ENCODE measurements around the gene MYO7B. TPM values are rescaled to one million over a fixed set of nuclear protein-coding genes. Genes with fewer than 3 reads are reported as not detected.
A peak's percentile ranks its signal among the peaks of the same experiment; 100 is the strongest.

Gene MYO7B
- total and polyA plus RNA-seq, 8 donors = 0.61 to 2.4 (median 1.00) TPM

DNA sequence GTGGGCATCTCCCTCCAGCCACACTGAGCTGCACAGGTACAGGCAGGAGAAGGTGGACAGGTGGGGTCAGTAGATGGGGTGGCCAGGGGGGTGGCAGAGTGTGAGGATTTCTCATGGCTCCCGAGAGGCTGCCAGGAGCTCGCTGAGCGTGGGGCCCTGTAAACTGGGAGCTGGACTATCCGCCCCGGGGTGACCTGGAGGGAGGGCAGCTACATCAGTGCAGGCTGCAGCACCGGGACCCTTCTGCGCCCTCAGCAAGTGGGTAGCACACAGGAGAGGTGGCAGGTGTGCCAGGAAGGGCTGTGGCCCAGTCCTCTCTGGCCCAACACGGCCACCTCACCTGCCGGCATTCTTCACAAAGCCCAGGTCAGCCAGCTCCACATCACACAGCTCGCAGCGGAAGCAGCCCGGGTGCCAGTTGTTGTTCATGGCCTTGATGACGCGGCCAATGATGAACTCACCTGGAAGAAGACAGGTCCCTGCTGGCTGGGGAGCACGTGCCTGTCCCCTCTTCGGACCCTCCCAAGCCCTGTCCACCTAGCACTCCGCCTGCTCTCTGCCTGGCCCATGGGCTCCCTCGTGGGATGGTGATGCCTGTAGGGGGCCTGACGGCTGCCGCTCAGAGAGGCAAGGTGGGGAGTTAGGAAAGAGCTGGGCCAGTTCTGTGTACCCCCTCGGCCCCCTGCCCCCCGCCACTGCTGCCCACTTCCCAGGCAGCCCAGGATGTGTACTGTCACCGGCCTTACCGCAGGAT is 118.8 kb downstream of the MYO7B start:
- H3K4me3 ChIP-seq = no peak overlapping the region
- H3K27me3 ChIP-seq = no peaks in the 10 kb centered on the region
- no peak overlapping the region for H3K27ac ChIP-seq
- ATAC-seq (no peak), DNase-seq (peak in 1 of 4 donors; percentile 64)
- H3K4me1 ChIP-seq = peaks cover 7 to 27% of the 10 kb centered on the region in 2 donors
- no peaks in the 10 kb centered on the region for H3K9me3 ChIP-seq
- no peak for TF ChIP-seq CTCF (IDR thresholded peaks at IDR 0.05)
- peaks cover 0 to 30% of the 10 kb centered on the region in 2 donors for H3K36me3 ChIP-seq
- intact Hi-C loops (cut with DNase I) = no loop called here

- no peak overlapping the region for H3K27ac ChIP-seq
- ATAC-seq = no peak
- intact Hi-C loops (cut with DNase I) = no loop called here
Observed at GRCh38 chr2:127654838-127655175, 119.3 kb downstream of the MYO7B start.

GRCh38 chr2:127655209-127656073 is 120.0 kb downstream of the MYO7B start:
- DNase-seq (peak in 1 of 4 donors; percentile 58), ATAC-seq (no peak)
- Histone ChIP-seq H3K27ac (peak overlapping the region in 1 of 2 donors; percentile 41), H3K27me3 (no peaks in the 10 kb centered on the region), H3K4me3 (no peak overlapping the region), H3K4me1 (peaks cover 3 to 21% of the 10 kb centered on the region in 2 donors), H3K36me3 (peaks cover 0 to 34% of the 10 kb centered on the region in 2 donors), H3K9me3 (no peaks in the 10 kb centered on the region)
- intact Hi-C loops (cut with DNase I) = no loop called here
- TF ChIP-seq CTCF (IDR thresholded peaks at IDR 0.05) = no peak

More at GRCh38 chr2:127654838-127655175, 119.3 kb downstream of the MYO7B start:
- H3K4me1 ChIP-seq = peaks cover 3 to 21% of the 10 kb centered on the region in 2 donors
- H3K36me3 ChIP-seq = peaks cover 0 to 30% of the 10 kb centered on the region in 2 donors
- TF ChIP-seq CTCF (IDR thresholded peaks at IDR 0.05) = no peak
- H3K9me3 ChIP-seq = no peaks in the 10 kb centered on the region
- peak in 1 of 4 donors; percentile 46 for DNase-seq
- no peaks in the 10 kb centered on the region for H3K27me3 ChIP-seq
- H3K4me3 ChIP-seq = no peak overlapping the region

DNA sequence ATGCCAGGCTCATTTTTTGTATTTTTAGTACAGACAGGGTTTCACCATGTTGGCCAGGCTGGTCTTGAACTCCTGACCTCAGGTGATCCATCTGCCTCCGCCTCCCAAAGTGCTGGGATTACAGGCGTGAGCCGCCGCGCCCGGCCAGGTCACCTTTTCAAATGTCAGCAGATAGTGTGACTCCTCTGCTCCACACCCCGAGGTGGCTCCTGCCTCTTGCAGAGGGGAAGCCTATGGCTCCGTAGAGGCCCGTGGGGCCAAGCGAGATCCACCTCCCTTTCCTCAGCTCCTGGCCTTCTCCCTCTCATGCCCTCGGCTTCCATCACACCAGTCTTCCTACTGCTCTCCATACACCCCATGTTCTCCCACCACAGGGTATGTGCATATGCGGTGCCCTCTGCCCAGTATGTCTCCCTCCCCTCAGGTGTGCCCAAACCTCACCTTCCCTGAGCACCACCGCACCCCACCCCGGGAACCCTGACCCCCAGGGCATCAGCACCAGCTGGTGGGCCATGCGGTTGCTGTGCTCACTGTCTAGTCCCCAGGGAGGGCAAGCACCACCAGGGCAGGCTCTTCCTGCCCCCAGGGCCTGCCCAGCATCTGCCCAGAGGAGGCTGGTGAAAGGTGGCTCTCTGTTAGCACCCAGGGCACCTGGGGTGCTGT is 121.2 kb downstream of the MYO7B start:
- H3K4me3 ChIP-seq = no peak overlapping the region
- intact Hi-C loops (cut with DNase I) = no loop called here
- no peaks in the 10 kb centered on the region for H3K9me3 ChIP-seq
- H3K4me1 ChIP-seq = peaks cover 3 to 30% of the 10 kb centered on the region in 2 donors
- peaks cover 0 to 41% of the 10 kb centered on the region in 2 donors for H3K36me3 ChIP-seq
- DNase-seq (peak in 1 of 4 donors; percentile 55), ATAC-seq (no peak)
- H3K27me3 ChIP-seq = no peaks in the 10 kb centered on the region
- no peak for TF ChIP-seq CTCF (IDR thresholded peaks at IDR 0.05)
- peak overlapping the region in 1 of 2 donors; percentile 77 for H3K27ac ChIP-seq
